A673 (cell line): ENCODE results near the gene NFKBIZ. TPM values are rescaled to one million over a fixed set of nuclear protein-coding genes. Genes with fewer than 3 reads are reported as not detected.

ENCODE experiments used
- BruUV-seq: library from RNA; stranded (reverse); fragments of 400-500 nt; replicated peaks from 2 replicates; lab custom pipeline; 2021; lab: Mats Ljungman, UMichigan
- CTCF ChIA-PET: fragments of 300-600 bp; sonication (Branson Sonifier 250); formaldehyde crosslinking; loops from one replicate; lab custom pipeline; 2022; ENCODE audit warnings: antibody characterized with exemption; lab: Charles Lee
- POLR2A ChIA-PET: fragments of 300-600 bp; sonication (Branson Sonifier 250); formaldehyde crosslinking; loops from one replicate; lab custom pipeline; 2022; ENCODE audit warnings: antibody characterized with exemption; ENCODE audit not compliant: low non-redundant PET; lab: Charles Lee
- DNase-seq: peaks from one replicate; pipeline ENCODE4 v3.0.0-alpha.2; 2015; ENCODE audit warnings: low spot score
- H3K27ac ChIP-seq: fragments of 200-600 bp; sonication (generic); 2 replicates; pipeline ENCODE4 v1.5.1; 2016; ENCODE audit warnings: mixed run types, low read depth, mild to moderate bottlenecking, mixed read lengths, antibody characterized with exemption, low read length; ENCODE audit not compliant: poor library complexity, severe bottlenecking
- H3K27me3 ChIP-seq: fragments of 200-600 bp; sonication (generic); replicated peaks from 2 replicates; pipeline ENCODE4 v1.6.1; 2017; ENCODE audit warnings: mixed run types, low read depth, mild to moderate bottlenecking, mixed read lengths, antibody characterized with exemption, low read length; ENCODE audit not compliant: insufficient read depth, poor library complexity
- H3K36me3 ChIP-seq: fragments of 200-600 bp; sonication (generic); 2 replicates; pipeline ENCODE4 v1.6.1; 2016; ENCODE audit warnings: mixed run types, mild to moderate bottlenecking, mixed read lengths, antibody characterized with exemption, low read length; ENCODE audit not compliant: insufficient read depth, poor library complexity, severe bottlenecking
- H3K4me1 ChIP-seq: fragments of 200-600 bp; sonication (generic); 2 replicates; pipeline ENCODE4 v1.6.1; 2017; ENCODE audit warnings: mixed run types, mild to moderate bottlenecking, mixed read lengths, antibody characterized with exemption, low read length; ENCODE audit not compliant: insufficient read depth, poor library complexity, severe bottlenecking
- H3K4me3 ChIP-seq: fragments of 200-600 bp; sonication (generic); 2 replicates; pipeline ENCODE4 v1.5.1; 2016; ENCODE audit warnings: low read depth, mixed run types, mild to moderate bottlenecking, mixed read lengths, low read length; ENCODE audit not compliant: poor library complexity, severe bottlenecking
- H3K9me3 ChIP-seq: fragments of 200-600 bp; sonication (generic); 2 replicates; pipeline ENCODE4 v1.6.1; 2016; ENCODE audit warnings: mixed run types, low read depth, mild to moderate bottlenecking, mixed read lengths, antibody characterized with exemption, low read length; ENCODE audit not compliant: poor library complexity, severe bottlenecking
- EZH2 ChIP-seq: fragments of 200-600 bp; sonication (generic); IDR thresholded peaks from 2 replicates; pipeline ENCODE4 v1.6.1; 2017; ENCODE audit warnings: borderline replicate concordance, low read depth, mild to moderate bottlenecking, mixed read lengths, antibody characterized with exemption, low read length; ENCODE audit not compliant: poor library complexity, severe bottlenecking
- intact Hi-C: fragments of 100-400 bp; cut with micrococcal nuclease; formaldehyde crosslinking; loops from one replicate; pipeline ENCODE4 v1.10.0; 2022; ENCODE audit not compliant: unreplicated experiment
- total RNA-seq: library from RNA; stranded (reverse); gene quantifications from 2 replicates; pipeline ENCODE4 v1.2.3, GENCODE V29; 2021
- TF ChIP-seq, protein P1 (sequence below): fragments of 300-800, 200-600 bp; sonication (generic); conservative IDR thresholded peaks from 2 replicates; pipeline ENCODE4 v1.5.1; 2017; ENCODE audit warnings: low read depth, mild to moderate bottlenecking, antibody characterized with exemption, low read length, moderate library complexity, mixed read lengths

NFKBIZ gene
- total RNA-seq, 1 experiment from 2014 or later, result 15.1 TPM

DNA sequence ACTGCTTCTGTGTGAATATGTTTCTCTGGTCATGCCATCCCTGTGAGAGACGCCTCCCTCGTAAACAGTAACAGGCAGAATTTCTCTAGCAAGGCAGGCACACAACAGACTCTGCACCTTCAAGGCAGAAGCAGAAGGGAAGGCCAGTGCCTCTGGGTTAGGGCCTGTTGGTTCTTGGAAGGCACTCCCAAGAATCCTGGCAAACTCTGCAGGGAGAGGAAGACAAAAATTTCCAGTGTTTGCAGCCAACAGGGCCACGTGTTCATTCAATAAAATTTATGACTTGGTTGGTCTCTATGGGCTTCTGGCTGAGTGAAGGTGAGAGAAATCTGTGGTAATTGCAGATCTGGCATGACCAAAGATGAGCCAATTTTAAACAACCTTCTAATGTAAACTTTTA lies 39.3 kb downstream of the NFKBIZ start:
- no peak overlapping the region for H3K27ac ChIP-seq
- H3K4me3 ChIP-seq, result no peak overlapping the region
- H3K36me3 ChIP-seq, result no peaks in the 10 kb centered on the region
- no peak for DNase-seq
- POLR2A ChIA-PET, result no interaction called here
- TF ChIP-seq EZH2, result no peak
- TF ChIP-seq, protein P1, sequence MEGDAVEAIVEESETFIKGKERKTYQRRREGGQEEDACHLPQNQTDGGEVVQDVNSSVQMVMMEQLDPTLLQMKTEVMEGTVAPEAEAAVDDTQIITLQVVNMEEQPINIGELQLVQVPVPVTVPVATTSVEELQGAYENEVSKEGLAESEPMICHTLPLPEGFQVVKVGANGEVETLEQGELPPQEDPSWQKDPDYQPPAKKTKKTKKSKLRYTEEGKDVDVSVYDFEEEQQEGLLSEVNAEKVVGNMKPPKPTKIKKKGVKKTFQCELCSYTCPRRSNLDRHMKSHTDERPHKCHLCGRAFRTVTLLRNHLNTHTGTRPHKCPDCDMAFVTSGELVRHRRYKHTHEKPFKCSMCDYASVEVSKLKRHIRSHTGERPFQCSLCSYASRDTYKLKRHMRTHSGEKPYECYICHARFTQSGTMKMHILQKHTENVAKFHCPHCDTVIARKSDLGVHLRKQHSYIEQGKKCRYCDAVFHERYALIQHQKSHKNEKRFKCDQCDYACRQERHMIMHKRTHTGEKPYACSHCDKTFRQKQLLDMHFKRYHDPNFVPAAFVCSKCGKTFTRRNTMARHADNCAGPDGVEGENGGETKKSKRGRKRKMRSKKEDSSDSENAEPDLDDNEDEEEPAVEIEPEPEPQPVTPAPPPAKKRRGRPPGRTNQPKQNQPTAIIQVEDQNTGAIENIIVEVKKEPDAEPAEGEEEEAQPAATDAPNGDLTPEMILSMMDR, result no peak
- H3K9me3 ChIP-seq, result no peaks in the 10 kb centered on the region
- BruUV-seq, result no TSS peak
- no peaks in the 10 kb centered on the region for H3K4me1 ChIP-seq
- intact Hi-C loops, result no loop called here
- no peaks in the 10 kb centered on the region for H3K27me3 ChIP-seq
- CTCF ChIA-PET, result no interaction called here

DNA sequence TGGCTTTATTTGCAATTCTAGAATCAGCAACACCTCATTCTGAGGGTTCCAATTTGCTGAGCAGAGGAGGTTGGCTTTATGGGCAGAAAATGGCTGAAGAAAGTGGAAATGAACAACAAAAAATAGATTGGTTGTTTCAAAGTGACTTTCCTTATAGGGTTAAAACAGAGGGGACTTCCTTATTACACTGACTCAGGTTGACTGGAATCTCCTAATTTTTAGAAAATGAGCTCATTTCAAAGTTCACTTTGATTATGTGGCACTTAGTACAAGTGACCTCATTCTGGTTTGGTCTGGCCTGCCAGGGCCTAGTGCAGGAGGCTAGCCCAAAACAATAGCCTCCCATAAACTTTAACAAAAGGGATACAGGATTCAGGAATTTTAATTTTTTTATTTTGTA lies 41.4 kb downstream of the NFKBIZ start:
- DNase-seq, result no peak
- TF ChIP-seq, protein P1, result no peak
- BruUV-seq, result no TSS peak
- intact Hi-C loops, result no loop called here
- Histone ChIP-seq H3K27me3 (no peaks in the 10 kb centered on the region), H3K4me3 (no peak overlapping the region), H3K27ac (no peak overlapping the region), H3K36me3 (no peaks in the 10 kb centered on the region), H3K9me3 (peaks cover 2% of the 10 kb centered on the region), H3K4me1 (no peaks in the 10 kb centered on the region)
- ChIA-PET POLR2A (no interaction called here), CTCF (no interaction called here)

DNA sequence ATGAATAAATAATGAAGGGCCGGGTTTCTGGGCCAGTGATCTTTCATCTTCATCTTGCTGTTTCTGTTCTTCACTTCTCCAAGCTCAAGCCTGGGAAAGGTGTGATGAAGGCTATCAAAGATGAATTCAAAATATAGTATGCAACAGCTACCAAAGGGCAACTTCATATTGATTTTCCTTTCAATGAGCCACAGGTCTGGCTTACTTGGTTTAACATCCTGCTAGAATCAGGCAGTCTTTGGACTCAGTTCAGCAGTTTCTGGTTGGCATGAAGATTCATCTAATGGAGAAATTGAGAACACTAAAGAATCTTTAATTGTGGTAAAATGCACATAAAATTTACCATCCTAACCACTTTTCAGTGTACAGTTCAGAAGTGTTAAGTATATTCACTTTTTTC lies 43.3 kb downstream of the NFKBIZ start:
- no peaks in the 10 kb centered on the region for H3K4me1 ChIP-seq
- BruUV-seq, result no TSS peak
- no peak for TF ChIP-seq EZH2
- TF ChIP-seq, protein P1, result no peak
- no peak overlapping the region for H3K27ac ChIP-seq
- DNase-seq, result no peak
- no peak overlapping the region for H3K4me3 ChIP-seq
- no peaks in the 10 kb centered on the region for H3K36me3 ChIP-seq
- ChIA-PET CTCF (no interaction called here), POLR2A (no interaction called here)
- H3K9me3 ChIP-seq, result peaks cover 2% of the 10 kb centered on the region
- intact Hi-C loops, result no loop called here
- H3K27me3 ChIP-seq, result no peaks in the 10 kb centered on the region
